Stimulated activated naive CD8-positive, alpha-beta T cell treated with anti-CD3 and anti-CD28 coated beads, Interleukin-15, amount 100 ng/mL, for 72 hours (primary cell): ENCODE results near the gene KCNQ1OT1.

Source experiments
- ATAC-seq: fragments of 150-1000 bp; cut with Tn5 transposase; 2 replicates; pipeline ENCODE4 v1.10.0; 2021; ENCODE audit warnings: mild to moderate bottlenecking, moderate library complexity
- DNase-seq, 2 donors: peaks; one replicate each; pipeline ENCODE4 v3.0.0; 2021 to 2022
- H3K27ac Mint-ChIP-seq, 2 donors: one replicate each; pipeline ENCODE4 v1.8.0; 2022; ENCODE audit warnings: mild to moderate bottlenecking in 2 of 2, mixed read lengths in 2 of 2, moderate library complexity in 2 of 2
- H3K27me3 Mint-ChIP-seq: one replicate; pipeline ENCODE4 v1.8.0; 2022; ENCODE audit warnings: mixed read lengths
- H3K4me1 Mint-ChIP-seq: one replicate; pipeline ENCODE4 v1.8.0; 2022; ENCODE audit warnings: mild to moderate bottlenecking, mixed read lengths
- H3K4me3 Mint-ChIP-seq, 2 donors: one replicate each; pipeline ENCODE4 v1.8.0; 2022; ENCODE audit warnings: mild to moderate bottlenecking in 2 of 2, mixed read lengths in 2 of 2, moderate library complexity in 1 of 2
- H3K9me3 Mint-ChIP-seq, 2 donors: one replicate each; pipeline ENCODE4 v1.8.0; 2022; ENCODE audit warnings: mixed read lengths in 2 of 2

The KCNQ1OT1 gene

DNA sequence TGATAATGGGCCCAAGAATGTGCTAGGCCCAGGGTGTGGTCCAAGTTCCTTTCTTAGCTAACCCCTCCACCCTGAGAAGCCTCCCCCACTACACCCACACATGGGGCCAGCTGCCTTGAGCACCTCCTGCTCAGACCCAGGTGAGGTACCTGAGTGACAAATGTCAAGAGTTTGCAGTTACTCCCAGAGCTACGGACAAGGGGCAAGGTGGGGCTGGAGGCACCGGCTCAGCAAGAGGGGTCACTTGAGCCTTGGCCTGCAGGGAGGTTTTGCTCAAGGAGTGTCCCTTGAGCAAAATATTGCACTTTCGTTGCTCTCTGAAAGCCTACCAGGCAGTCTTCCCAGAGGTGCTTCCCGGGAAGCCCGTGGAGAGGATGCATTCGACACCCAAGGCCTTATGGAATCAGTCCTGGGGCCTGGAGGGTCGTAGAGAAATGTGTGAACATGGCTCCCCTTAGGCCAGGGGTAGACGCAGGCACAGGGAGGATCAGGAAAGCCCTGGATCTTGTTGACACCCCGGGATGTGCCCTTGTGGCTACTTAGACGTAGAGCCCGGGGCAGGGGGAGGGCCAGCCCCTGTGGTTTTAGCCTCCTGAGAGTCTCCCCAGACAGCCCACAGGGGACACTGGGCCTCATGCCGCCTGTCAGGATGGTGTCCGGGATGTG, 140.8 kb downstream of the KCNQ1OT1 start:
- ATAC-seq: no peak
- no peaks in the 10 kb centered on the region for H3K27me3 Mint-ChIP-seq
- peaks cover 12% of the 10 kb centered on the region for H3K4me1 Mint-ChIP-seq
- H3K9me3 Mint-ChIP-seq: no peaks in the 10 kb centered on the region
- H3K27ac Mint-ChIP-seq: no peak overlapping the region
- no peak for DNase-seq
- no peak overlapping the region for H3K4me3 Mint-ChIP-seq

DNA sequence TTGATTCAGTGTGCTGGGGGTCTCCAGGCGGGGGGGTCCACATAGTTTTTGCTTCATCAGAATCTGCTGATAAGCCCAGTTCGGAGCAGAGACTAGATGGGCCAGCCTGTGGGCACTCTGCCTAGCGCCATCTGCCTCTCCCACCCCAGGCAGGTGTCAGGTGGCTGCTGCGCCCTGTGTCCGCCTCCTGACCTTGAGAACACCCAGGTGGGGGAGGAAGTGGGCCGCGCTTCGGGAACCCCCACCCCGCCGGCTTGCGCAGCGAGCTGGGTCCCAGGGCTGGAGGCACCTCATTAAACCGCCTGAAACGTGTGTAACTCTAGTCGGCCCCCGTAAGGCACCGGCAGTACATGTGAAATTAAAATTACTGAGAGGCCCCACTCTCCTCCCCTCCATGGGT, 141.4 kb downstream of the KCNQ1OT1 start:
- Mint-ChIP-seq H3K4me3 (no peak overlapping the region), H3K4me1 (peaks cover 12% of the 10 kb centered on the region), H3K27ac (no peak overlapping the region), H3K27me3 (no peaks in the 10 kb centered on the region), H3K9me3 (no peaks in the 10 kb centered on the region)
- ATAC-seq (no peak), DNase-seq (no peak)
